ENCODE measurements around the gene TMEM82.

The TMEM82 gene

DNA sequence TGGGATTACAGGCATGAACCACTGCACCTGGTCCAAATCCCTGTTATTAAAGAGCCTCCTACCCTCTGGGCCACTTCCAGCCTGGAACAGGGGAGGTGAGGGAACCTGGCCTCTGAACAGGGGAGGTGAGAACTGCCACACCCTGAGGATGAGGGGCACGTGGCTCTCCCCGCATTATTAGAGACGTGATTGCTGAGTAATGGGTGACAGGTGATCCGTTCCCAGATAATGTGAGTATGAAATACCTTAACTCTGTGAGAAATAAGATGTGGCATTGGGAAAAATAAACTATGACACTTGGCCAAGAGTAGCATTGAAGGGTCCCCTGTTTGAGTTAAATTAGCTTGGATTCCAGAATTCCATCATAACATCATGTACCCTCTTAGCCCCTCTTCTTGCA lies 19.9 kb upstream of the TMEM82 start:
- DNase-seq = no peak

DNA sequence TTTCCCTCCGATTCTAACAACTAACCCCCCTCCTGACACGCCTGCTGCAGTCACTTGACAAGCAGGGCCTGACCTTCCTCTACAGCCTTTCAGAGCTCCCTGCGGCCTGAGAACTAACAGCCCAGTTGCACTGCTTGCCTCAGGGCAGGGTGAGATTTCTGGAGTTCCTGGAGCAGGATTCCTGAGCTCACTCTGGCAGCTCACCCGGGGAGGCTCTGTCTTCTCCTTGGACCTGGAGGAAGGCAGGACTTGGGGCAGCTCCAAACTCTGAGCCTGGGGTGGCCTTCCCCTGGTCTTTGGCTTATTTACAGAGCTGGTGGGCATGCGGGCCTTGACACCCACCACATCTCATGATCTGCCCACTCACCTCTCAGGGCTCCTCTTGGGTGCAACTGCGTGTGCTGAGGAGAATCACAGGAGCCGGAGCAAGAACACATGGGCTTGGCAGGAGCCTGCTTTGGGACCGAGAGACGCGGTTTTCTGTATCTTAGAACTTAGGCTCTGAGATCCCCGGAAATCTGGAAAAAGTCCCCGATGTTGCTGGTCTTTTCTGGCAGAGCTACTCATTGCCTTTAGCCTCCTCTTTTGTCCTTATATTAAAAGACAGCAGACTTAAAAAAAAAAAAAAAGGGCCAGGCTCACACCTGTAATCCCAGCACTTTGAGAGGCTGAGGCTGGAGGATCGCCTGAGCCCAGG lies 19.3 kb upstream of the TMEM82 start:
- no peak for DNase-seq

GRCh38 chr1:15723631-15724246 lies 18.6 kb upstream of the TMEM82 start:
- DNase-seq = no peak

DNA sequence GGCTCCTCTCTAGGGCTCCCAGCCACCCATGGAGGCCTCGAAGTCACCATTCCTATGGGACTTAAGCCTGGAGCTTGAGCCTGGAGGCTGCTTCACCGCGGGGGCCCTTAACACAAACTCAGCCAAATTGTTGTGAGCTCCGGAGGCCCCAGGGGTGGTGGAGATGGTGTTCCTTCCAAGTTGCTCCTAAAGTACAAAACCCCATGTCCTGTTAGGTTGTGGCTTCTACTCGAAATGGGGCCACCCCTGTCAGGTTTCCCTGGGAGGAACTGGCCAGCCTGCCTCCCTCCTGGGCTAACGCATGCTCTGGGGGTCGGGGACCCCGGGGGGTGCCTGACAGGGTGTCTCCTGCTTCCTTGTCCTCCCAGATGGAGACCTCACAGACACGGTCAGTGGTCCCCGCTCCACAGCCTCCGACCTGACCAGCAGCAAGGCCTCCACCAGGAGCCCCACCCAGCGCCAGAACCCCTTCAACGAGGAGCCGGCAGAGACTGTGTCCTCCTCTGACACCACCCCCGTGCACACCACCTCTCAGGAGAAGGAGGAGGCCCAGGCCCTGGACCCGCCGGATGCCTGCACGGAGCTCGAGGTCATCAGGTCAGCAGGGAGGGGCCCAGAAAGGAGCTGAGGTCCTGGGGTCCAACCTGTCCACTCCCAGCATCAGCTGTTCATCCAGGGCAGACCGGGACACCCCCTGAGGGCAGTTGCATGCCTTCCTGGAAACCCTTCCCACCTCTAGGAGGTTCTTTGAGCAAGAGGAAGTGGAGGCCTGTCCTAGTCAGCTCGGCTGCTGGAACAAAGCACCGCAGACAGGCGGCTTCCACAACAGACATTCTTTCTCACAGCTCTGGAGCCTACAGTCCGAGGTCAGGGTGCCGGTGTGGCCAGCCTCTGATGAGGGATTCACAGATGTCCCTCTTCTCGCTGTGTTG lies 17.1 kb upstream of the TMEM82 start:
- DNase-seq = no peak

DNA sequence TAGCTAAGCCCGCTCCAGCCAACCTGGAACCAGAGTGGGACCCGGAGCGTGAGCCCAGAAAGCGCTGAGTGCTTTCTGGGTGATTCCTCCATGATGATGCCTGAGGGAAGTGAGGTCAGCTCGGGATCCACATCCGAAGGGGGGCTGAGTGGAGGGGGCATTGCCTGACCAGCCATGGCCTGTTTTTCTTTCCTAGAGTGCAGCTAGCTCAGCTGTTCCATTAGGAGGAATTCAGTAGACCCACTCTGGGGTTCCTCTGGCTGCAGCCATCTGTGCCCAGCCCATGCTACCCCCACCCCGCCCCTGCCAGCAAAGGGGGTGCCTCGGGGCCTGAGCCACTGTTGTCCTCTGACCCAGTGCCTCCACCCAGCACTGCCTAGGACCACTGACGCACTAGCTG lies 15.8 kb upstream of the TMEM82 start:
- no peak for DNase-seq

DNA sequence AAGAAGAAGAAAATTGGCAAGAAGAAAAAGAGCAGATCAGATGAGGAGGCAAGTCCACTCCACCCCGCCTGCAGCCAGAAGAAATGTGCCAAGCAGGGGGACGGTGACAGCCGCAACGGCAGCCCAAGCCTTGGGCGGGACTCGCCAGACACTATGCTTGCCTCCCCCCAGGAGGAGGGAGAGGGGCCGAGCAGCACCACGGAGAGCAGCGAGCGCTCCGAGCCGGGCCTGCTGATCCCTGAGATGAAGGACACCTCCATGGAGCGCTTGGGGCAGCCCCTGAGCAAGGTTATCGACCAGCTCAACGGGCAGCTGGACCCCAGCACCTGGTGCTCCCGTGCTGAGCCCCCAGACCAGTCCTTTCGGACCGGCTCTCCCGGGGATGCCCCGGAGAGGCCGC lies 15.3 kb upstream of the TMEM82 start:
- DNase-seq = no peak

GRCh38 chr1:15727424-15727823 lies 14.9 kb upstream of the TMEM82 start:
- no peak for DNase-seq

- no peak for DNase-seq
Measured at GRCh38 chr1:15727866-15728534, 14.3 kb upstream of the TMEM82 start.

DNA sequence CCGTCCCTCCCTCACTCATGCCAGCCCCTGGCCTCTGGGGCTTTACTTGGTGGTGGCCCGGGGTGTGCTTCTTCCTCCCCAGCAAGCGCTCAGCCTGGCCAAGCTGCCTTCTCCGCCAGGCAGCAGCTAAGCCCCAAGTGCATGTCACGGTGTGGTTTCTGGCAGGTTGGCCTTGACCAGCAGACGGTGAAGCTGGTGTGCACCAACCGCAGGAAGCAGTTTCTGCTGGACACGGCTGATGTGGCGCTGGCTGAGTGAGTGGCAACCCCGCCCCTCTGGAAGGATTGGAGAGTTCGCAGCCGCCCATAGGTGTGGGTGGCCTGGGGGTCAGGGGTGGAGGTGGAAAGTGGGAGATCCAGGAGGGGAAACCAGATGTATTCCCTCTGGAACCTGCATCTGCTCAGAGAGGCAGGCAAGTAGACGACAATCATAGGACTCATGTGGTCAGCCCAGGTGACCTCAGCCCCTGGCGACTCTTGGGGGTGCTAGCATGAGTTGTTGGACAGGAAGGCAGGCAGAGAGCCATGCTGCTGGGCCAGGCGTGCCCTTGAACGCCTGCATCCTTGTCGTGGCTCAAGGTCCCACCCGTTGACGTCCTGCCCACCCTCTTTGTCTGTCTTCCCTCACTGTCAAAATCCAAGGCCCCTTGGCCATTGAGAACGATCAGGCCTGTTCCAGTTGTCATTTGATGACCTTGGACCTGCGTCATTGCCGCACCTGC lies 13.2 kb upstream of the TMEM82 start:
- no peak for DNase-seq

GRCh38 chr1:15730423-15730822 lies 11.9 kb upstream of the TMEM82 start:
- no peak for DNase-seq

DNA sequence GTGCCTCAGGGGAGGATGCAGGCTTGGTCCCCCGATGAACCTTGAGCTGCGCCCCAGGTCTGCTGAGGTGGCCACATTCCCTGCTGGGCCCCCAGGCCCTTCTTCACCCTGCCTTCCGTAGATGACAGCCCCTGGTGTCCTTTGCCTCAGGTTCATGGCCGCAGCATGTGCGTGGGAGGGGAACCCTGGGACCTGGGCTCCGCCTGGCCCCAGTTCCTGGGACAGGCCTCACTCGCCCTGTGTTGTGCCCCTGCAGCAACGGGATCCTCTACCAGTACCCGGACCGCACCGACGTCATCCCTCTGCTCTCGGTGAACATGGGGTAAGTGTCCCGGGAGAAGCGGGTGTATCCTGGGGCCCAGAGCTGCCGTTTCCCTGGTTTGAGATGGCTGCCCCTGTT lies 11.4 kb upstream of the TMEM82 start:
- DNase-seq = no peak

DNA sequence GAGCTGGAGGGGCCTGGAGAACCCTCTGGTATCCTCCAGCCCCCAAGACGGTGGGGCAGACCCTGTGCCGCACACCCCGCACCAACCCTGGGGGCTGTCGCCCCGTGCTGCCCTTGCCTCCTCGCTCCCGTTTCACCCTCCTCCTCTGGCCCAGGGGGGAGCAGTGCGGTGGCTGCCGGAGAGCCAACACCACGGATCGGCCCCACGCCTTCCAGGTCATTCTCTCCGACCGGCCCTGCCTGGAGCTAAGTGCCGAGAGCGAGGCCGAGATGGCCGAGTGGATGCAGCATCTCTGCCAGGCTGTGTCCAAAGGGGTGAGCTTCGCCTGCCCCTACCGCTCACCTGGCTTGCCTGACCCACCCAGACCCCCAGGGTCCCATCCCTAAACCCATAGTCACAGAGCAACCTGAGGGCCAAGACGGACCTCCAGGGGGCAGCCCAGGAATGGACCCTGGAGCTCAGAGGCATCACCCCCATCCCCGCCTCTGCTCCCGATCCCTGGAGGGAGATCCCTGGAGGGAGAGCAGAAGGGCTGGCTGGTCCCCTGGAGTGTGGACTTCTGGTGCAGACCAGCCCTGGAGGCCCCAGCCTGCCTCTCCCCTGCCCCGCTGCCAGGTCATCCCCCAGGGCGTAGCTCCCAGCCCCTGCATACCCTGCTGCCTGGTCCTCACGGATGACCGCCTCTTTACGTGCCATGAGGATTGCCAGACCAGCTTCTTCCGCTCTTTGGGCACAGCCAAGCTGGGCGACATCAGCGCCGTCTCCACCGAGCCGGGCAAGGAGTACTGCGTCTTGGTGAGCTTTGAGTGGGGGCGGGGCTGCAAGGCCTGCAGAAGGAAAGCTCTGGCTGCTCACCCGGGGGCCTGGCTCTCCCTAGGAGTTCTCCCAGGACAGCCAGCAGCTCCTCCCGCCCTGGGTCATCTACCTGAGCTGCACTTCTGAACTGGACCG lies 10.3 kb upstream of the TMEM82 start:
- no peak for DNase-seq

- DNase-seq = no peak
Measured at GRCh38 chr1:15732686-15733081, 9.6 kb upstream of the TMEM82 start.

DNA sequence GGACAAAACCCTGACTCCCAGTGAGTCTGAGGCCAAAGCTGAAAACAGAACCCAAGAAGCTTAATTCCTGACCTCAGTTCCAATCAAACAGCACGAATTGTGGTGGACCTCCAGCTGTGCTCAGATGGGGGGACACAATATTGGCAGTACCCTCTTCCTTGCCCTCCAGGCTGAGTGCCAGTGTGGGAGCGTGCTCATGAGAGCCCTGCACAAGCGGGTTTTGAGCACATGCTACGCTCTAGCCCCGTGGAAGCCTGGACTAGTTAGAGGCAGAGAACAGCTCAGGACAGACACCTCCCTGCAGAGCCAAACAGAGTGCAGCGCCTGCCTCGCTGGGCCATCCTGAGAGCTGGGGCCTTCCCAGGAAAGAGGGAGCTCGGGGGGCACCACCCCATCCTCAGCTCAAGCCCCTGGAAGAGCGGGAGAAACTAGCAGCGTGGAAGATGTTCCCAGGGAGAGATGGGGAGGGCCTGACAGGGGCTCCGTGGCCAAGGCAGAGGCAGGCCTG lies 9.0 kb upstream of the TMEM82 start:
- no peak for DNase-seq

GRCh38 chr1:15733726-15734226 lies 8.5 kb upstream of the TMEM82 start:
- no peak for DNase-seq

DNA sequence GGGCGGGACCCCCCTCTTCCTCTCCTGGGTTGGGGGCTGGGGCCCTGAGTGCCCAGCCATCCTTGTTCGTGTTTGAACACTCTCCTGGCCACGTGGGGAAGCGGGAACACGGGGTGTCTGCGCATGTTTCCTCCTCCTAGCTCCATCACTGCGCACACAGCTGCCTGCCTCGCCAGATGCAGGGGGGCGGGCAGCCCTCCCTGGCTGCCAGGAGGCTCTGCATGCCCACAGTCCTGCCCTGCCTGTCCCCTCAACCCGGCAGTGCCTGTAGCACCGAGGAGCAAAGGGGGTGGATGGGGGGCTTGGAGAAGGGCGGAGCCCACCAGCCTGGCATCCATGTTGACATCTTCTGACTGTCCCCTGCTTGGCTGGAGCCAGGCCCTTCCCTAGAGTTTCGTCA lies 8.0 kb upstream of the TMEM82 start:
- no peak for DNase-seq

DNA sequence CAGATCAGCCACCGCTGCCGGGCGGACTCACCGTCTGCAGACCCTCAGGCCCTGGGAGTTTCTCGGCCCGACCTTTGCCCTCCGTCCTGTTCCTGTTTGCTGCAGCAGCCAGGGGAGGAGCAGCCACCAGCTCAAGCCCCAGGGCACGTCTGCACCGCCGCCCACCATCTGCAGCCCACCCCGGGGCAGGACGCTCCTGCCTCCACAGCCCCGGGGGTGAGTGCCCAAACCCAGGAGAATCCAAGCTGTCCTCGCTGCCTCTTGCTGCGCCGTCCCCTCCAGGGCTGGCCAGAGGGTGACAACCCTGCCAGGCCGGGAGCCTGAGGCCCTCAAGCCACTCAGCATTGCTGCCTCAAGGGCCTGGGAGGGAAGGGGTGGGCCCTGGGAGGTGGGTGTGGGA lies 7.4 kb upstream of the TMEM82 start:
- DNase-seq = no peak

DNA sequence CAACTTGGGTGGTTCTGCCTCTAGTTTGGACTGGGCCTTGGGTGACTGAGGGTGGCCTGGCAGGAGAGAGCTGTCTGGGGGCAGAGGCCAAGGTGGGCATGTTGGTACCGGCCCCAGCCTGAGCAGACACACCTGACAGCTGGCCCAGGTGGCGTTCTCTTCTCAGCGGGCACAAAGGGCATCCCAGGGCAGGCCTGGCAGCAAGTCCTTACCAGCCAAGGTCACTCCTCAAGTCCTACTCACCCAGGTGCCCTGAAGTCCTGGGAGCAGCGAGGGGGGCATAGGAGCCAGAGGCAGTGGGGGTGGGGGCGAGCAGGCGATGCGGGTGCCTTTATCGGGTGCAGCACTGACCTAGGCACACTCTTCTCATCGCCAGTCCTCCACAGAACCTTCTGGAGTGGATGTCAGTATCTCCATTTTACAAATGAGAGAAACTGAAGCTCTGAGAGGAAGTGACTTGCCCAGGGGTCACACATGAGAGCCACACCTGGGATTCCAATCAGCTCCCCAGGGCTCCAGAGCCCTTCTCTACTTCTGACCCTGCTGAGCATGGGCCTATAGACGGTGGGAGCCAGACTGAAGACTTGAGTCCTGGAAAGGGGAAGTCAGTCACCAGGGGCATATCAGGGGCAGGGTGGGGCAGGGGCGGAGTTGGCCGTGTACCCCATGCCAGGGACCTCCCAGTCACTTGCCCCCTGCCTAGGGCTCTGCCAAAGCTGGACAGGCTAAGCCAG lies 6.8 kb upstream of the TMEM82 start:
- no peak for DNase-seq

DNA sequence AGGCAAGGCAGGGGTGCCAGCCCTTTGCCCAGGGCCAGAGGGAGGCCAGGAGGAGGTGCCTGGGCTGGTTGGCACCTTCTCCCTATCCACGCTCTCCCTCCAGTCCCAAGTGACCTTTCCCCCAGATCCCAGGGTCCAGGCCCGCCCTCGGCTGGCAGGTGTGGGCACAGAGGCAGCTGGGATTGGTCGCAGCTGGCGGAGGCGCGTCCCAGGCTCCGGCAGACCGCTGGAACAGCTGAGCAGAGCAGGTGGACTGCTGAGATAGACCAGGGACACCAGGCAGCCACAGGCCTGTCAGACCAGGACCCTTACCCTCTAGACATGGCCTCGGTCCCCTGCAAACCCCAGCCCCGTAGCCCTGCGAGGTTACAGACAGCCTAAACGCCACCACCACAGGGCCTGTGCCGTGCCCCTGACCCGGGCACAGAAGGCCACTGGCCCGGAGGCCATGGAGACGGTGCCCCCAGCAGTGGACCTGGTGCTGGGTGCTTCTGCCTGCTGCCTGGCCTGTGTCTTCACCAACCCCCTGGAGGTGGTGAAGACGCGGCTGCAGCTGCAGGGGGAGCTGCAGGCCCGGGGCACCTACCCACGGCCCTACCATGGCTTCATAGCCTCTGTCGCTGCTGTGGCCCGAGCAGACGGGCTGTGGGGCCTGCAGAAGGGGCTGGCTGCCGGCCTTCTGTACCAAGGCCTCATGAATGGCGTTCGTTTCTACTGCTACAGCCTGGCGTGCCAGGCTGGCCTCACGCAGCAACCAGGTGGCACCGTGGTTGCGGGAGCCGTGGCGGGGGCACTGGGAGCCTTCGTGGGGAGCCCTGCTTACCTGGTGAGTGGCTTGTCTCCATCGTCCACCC lies 6.0 kb upstream of the TMEM82 start, which contains the start of gene SLC25A34:
TSS of gene SLC25A34 (plus strand) at position 221 of the 854 bp plus-strand sequence. CDS start at position 449, 228 bp downstream.
- no peak for DNase-seq
